ENCODE measurements around the gene ZNF536.

Gene ZNF536

GRCh38 chr19:30521937-30522336 lies 149.8 kb downstream of the ZNF536 start:
- no peak for TF ChIP-seq CTCF (IDR thresholded peaks at IDR 0.05)
- peaks cover 13% of the 10 kb centered on the region for H3K27me3 Mint-ChIP-seq (ENCODE audit: low read depth, poor library complexity)
- H3K27ac Mint-ChIP-seq = no peak overlapping the region
- H3K4me3 Mint-ChIP-seq = no peak overlapping the region
- H3K4me1 Mint-ChIP-seq = no peaks in the 10 kb centered on the region
- H3K36me3 Mint-ChIP-seq (ENCODE audit: low read depth) = no peaks in the 10 kb centered on the region
- no peaks in the 10 kb centered on the region for H3K9me3 Mint-ChIP-seq
- DNase-seq = no peak

GRCh38 chr19:30522341-30522740 lies 150.2 kb downstream of the ZNF536 start:
- peaks cover 13% of the 10 kb centered on the region for H3K27me3 Mint-ChIP-seq (ENCODE audit: low read depth, poor library complexity)
- DNase-seq = no peak

GRCh38 chr19:30523791-30524190 lies 151.6 kb downstream of the ZNF536 start:
- Mint-ChIP-seq H3K4me3 (no peak overlapping the region), H3K36me3 (ENCODE audit: low read depth) (no peaks in the 10 kb centered on the region), H3K9me3 (no peaks in the 10 kb centered on the region), H3K27me3 (ENCODE audit: low read depth, poor library complexity) (peaks cover 6% of the 10 kb centered on the region), H3K27ac (no peak overlapping the region), H3K4me1 (no peaks in the 10 kb centered on the region)
- no peak for TF ChIP-seq CTCF (IDR thresholded peaks at IDR 0.05)
- no peak for DNase-seq

More at GRCh38 chr19:30522341-30522740, 150.2 kb downstream of the ZNF536 start:
- Mint-ChIP-seq H3K36me3 (ENCODE audit: low read depth) (no peaks in the 10 kb centered on the region), H3K4me1 (no peaks in the 10 kb centered on the region), H3K4me3 (no peak overlapping the region), H3K9me3 (no peaks in the 10 kb centered on the region), H3K27ac (no peak overlapping the region)
- TF ChIP-seq CTCF (IDR thresholded peaks at IDR 0.05) = no peak

- Mint-ChIP-seq H3K9me3 (no peaks in the 10 kb centered on the region), H3K27me3 (ENCODE audit: low read depth, poor library complexity) (peaks cover 9% of the 10 kb centered on the region), H3K36me3 (ENCODE audit: low read depth) (no peaks in the 10 kb centered on the region), H3K27ac (peak overlapping the region; percentile 57), H3K4me1 (no peaks in the 10 kb centered on the region), H3K4me3 (no peak overlapping the region)
- TF ChIP-seq CTCF (IDR thresholded peaks at IDR 0.05) = no peak
- no peak for DNase-seq
Measured at GRCh38 chr19:30525383-30525782, 153.2 kb downstream of the ZNF536 start.

- Mint-ChIP-seq H3K27me3 (ENCODE audit: low read depth, poor library complexity) (peaks cover 5% of the 10 kb centered on the region), H3K36me3 (ENCODE audit: low read depth) (no peaks in the 10 kb centered on the region), H3K4me1 (no peaks in the 10 kb centered on the region), H3K9me3 (no peaks in the 10 kb centered on the region), H3K27ac (no peak overlapping the region), H3K4me3 (no peak overlapping the region)
- no peak for TF ChIP-seq CTCF (IDR thresholded peaks at IDR 0.05)
- no peak for DNase-seq
Measured at GRCh38 chr19:30528919-30529318, 156.7 kb downstream of the ZNF536 start.

- H3K4me3 Mint-ChIP-seq = no peak overlapping the region
- no peaks in the 10 kb centered on the region for H3K9me3 Mint-ChIP-seq
- peaks cover 5% of the 10 kb centered on the region for H3K27me3 Mint-ChIP-seq (ENCODE audit: low read depth, poor library complexity)
- no peak for DNase-seq
- H3K4me1 Mint-ChIP-seq = no peaks in the 10 kb centered on the region
- no peak for TF ChIP-seq CTCF (IDR thresholded peaks at IDR 0.05)
- peak overlapping the region; percentile 51 for H3K27ac Mint-ChIP-seq
- H3K36me3 Mint-ChIP-seq (ENCODE audit: low read depth) = no peaks in the 10 kb centered on the region
Measured at GRCh38 chr19:30529876-30530275, 157.7 kb downstream of the ZNF536 start.

All from nephron progenitor cell (in vitro differentiated cells).